GM18526 (cell line): ENCODE results near the gene TNNT3.

Experiments used
- POLR2A ChIP-seq: IDR thresholded peaks from 3 replicates; pipeline ENCODE4 v1.6.1; 2011; ENCODE audit not compliant: insufficient read length; ENCODE audit errors: extremely low read depth

The TNNT3 gene

GRCh38 chr11:1932681-1933080, 13.2 kb downstream of the TNNT3 start:
- TF ChIP-seq POLR2A: no peak

GRCh38 chr11:1933416-1934334, 14.2 kb downstream of the TNNT3 start:
- TF ChIP-seq POLR2A: no peak

- no peak for TF ChIP-seq POLR2A
Observed at GRCh38 chr11:1934335-1935155, 15.0 kb downstream of the TNNT3 start.

GRCh38 chr11:1935156-1936071, 15.9 kb downstream of the TNNT3 start:
- no peak for TF ChIP-seq POLR2A

- no peak for TF ChIP-seq POLR2A
Observed at GRCh38 chr11:1936072-1936780, 16.7 kb downstream of the TNNT3 start.

- TF ChIP-seq POLR2A: no peak
Observed at GRCh38 chr11:1936781-1937615, 17.5 kb downstream of the TNNT3 start.

- TF ChIP-seq POLR2A: no peak
Observed at GRCh38 chr11:1937616-1938342, 18.3 kb downstream of the TNNT3 start.

- no peak for TF ChIP-seq POLR2A
Observed at GRCh38 chr11:1938343-1939005, 19.0 kb downstream of the TNNT3 start.

- no peak for TF ChIP-seq POLR2A
Observed at GRCh38 chr11:1939006-1939625, 19.6 kb downstream of the TNNT3 start.

- no peak for TF ChIP-seq POLR2A
Observed at GRCh38 chr11:1942558-1943260, 23.2 kb downstream of the TNNT3 start.

GRCh38 chr11:1943576-1943975, 24.1 kb downstream of the TNNT3 start:
- no peak for TF ChIP-seq POLR2A
